Measurements from ENCODE around the gene TMEM151A.
A peak's percentile ranks its signal among the peaks of the same experiment; 100 is the strongest.

The TMEM151A gene

DNA sequence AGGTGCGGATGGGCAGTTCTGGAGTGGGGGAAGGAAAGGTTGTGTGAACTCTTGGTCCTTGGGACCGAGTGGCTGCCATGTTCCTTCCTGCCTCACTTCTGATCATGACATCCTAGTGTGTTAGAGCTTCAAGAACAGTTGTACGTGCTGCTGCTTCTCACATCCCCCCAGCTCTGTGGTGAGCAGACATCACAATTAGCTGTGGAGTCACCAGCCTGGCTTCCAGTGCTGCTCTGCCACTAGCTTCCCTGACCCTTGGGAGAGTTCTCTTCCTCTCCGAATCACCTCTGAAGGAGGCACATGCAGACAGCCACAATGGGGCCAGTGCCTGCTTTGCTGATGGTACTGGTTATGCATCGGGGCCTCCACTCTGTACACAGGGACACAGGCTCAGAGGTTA lies 29.5 kb upstream of the TMEM151A start:
- Histone ChIP-seq H3K4me3 (ENCODE audit: low read length) (no peak overlapping the region), H3K9ac (ENCODE audit: low read length) (no peak overlapping the region), H3K27me3 (ENCODE audit: control insufficient read depth, insufficient read depth, low read length) (no peaks in the 10 kb centered on the region), H3K27ac (ENCODE audit: low read depth, low read length) (no peak overlapping the region), H3K36me3 (ENCODE audit: control insufficient read depth, insufficient read depth, low read length) (peaks cover 13% of the 10 kb centered on the region), H3K4me1 (ENCODE audit: control insufficient read depth, insufficient read depth, low read length) (peaks cover 10% of the 10 kb centered on the region)

DNA sequence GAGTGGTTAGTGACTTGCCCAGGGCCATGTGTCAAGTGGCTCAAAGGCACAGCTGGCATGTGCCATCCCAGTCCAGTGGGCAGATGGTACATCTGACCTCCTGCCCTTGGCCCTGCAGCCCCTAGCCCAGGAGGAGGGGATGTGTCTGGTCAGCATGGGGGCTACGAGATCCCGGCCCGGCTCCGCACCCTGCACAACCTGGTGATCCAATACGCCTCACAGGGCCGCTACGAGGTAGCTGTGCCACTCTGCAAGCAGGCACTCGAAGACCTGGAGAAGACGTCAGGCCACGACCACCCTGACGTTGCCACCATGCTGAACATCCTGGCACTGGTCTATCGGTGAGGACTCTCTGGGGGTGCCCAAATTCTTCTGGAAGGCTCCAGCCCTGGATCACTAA lies 29.0 kb upstream of the TMEM151A start:
- Histone ChIP-seq H3K27ac (ENCODE audit: low read depth, low read length) (no peak overlapping the region), H3K9ac (ENCODE audit: low read length) (no peak overlapping the region), H3K4me1 (ENCODE audit: control insufficient read depth, insufficient read depth, low read length) (peaks cover 10% of the 10 kb centered on the region), H3K36me3 (ENCODE audit: control insufficient read depth, insufficient read depth, low read length) (peaks cover 13% of the 10 kb centered on the region), H3K4me3 (ENCODE audit: low read length) (no peak overlapping the region), H3K27me3 (ENCODE audit: control insufficient read depth, insufficient read depth, low read length) (no peaks in the 10 kb centered on the region)

DNA sequence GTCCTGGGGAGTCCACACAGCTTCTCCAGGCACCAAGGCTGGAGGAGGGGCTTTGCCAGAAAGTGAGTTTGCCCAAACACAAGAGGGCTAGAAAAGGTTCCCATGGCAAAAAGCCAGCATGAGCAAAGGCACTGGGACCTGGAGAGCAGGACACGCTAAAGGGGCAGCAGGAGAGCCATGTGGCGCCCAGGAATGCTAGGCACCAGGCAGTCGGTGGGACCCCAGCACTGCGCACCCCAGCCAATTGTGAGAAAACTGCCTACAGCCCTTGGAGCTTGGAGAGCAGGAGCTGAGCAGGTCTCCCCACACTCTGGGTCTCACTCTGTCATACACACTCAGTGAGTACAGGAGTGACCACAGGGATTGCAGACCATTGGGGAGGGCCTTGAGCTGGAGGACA lies 28.5 kb upstream of the TMEM151A start:
- Histone ChIP-seq H3K27ac (ENCODE audit: low read depth, low read length) (no peak overlapping the region), H3K4me3 (ENCODE audit: low read length) (no peak overlapping the region), H3K36me3 (ENCODE audit: control insufficient read depth, insufficient read depth, low read length) (peaks cover 13% of the 10 kb centered on the region), H3K4me1 (ENCODE audit: control insufficient read depth, insufficient read depth, low read length) (peaks cover 10% of the 10 kb centered on the region), H3K27me3 (ENCODE audit: control insufficient read depth, insufficient read depth, low read length) (no peaks in the 10 kb centered on the region), H3K9ac (ENCODE audit: low read length) (no peak overlapping the region)

DNA sequence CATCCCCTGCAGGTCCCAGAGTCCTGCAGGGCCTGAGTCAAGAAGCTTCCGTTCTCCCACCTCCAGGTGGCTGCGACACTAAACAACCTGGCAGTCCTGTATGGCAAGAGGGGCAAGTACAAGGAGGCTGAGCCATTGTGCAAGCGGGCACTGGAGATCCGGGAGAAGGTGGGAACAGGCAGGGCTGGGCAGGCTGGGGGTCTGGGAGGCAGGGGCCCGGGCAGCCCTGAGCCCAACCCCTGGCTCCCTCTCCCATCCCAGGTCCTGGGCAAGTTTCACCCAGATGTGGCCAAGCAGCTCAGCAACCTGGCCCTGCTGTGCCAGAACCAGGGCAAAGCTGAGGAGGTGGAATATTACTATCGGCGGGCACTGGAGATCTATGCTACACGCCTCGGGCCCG lies 27.9 kb upstream of the TMEM151A start:
- Histone ChIP-seq H3K36me3 (ENCODE audit: control insufficient read depth, insufficient read depth, low read length) (peaks cover 13% of the 10 kb centered on the region), H3K4me1 (ENCODE audit: control insufficient read depth, insufficient read depth, low read length) (peaks cover 6% of the 10 kb centered on the region), H3K4me3 (ENCODE audit: low read length) (no peak overlapping the region), H3K27ac (ENCODE audit: low read depth, low read length) (no peak overlapping the region), H3K9ac (ENCODE audit: low read length) (no peak overlapping the region), H3K27me3 (ENCODE audit: control insufficient read depth, insufficient read depth, low read length) (no peaks in the 10 kb centered on the region)

DNA sequence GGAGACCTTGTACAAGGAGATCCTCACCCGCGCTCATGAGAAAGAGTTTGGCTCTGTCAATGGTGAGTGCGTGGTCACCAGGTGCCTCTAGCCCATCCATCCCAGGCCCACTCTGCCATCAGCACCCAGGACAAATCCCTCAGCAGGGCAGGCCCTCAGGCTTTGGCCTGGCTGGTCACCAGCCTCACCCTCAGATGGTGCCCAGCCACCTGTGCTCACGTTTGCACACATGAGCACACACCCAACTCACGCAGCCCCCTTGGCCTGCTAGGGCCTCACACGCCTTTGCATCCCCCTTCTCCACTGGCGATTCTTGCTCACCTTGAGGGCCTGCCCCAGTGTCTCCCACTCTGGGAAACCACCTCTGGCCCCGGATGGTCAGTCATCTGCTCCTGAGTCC lies 27.3 kb upstream of the TMEM151A start:
- H3K27ac ChIP-seq (ENCODE audit: low read depth, low read length): no peak overlapping the region
- no peak overlapping the region for H3K4me3 ChIP-seq (ENCODE audit: low read length)
- no peaks in the 10 kb centered on the region for H3K27me3 ChIP-seq (ENCODE audit: control insufficient read depth, insufficient read depth, low read length)
- H3K4me1 ChIP-seq (ENCODE audit: control insufficient read depth, insufficient read depth, low read length): peaks cover 9% of the 10 kb centered on the region
- peaks cover 13% of the 10 kb centered on the region for H3K36me3 ChIP-seq (ENCODE audit: control insufficient read depth, insufficient read depth, low read length)
- H3K9ac ChIP-seq (ENCODE audit: low read length): no peak overlapping the region

DNA sequence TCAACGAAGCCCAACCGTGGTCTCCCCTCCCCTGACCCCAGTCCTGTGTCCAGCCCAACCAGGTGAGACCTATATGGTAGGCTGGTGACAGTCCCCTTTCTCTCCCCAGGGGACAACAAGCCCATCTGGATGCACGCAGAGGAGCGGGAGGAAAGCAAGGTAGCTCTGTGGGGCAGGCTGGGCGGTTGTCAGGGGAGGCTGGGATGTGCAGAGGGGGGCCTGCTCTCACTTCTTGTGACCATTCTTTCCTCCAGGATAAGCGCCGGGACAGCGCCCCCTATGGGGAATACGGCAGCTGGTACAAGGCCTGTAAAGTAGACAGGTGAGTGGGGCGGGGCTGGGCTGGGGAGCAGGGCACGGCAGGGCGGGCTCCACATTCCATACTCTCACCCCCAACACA lies 26.8 kb upstream of the TMEM151A start:
- H3K4me1 ChIP-seq (ENCODE audit: control insufficient read depth, insufficient read depth, low read length): peaks cover 13% of the 10 kb centered on the region
- H3K4me3 ChIP-seq (ENCODE audit: low read length): no peak overlapping the region
- H3K27ac ChIP-seq (ENCODE audit: low read depth, low read length): no peak overlapping the region
- H3K36me3 ChIP-seq (ENCODE audit: control insufficient read depth, insufficient read depth, low read length): peaks cover 13% of the 10 kb centered on the region
- no peak overlapping the region for H3K9ac ChIP-seq (ENCODE audit: low read length)
- H3K27me3 ChIP-seq (ENCODE audit: control insufficient read depth, insufficient read depth, low read length): no peaks in the 10 kb centered on the region

DNA sequence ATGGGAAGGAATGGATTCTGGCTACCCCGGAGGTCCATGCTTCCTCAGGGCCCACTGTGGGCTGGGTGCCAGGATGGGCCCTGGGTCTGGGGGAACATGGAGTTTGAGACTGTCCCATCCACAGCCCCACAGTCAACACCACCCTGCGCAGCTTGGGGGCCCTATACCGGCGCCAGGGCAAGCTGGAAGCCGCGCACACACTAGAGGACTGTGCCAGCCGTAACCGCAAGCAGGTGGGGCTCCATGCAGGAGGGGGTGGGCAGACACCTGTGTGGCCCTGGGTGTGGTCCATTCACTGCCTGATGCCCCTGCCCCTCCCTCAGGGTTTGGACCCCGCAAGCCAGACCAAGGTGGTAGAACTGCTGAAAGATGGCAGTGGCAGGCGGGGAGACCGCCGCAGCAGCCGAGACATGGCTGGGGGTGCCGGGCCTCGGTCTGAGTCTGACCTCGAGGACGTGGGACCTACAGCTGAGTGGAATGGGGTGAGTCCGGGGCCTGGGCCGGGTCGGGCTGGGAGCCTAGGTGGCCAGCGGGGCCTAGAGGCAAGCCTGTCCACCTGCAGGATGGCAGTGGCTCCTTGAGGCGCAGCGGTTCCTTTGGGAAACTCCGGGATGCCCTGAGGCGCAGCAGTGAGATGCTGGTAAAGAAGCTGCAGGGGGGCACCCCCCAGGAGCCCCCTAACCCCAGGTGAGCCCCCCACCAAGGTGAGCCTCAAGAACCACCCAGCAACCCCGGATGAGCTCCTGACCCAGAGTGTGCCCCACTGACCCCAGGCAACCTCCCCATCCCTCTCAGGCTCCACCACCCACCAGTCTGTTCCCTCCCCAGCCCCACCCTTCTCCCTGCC lies 25.9 kb upstream of the TMEM151A start:
- H3K4me1 ChIP-seq (ENCODE audit: control insufficient read depth, insufficient read depth, low read length): peaks cover 14% of the 10 kb centered on the region
- H3K36me3 ChIP-seq (ENCODE audit: control insufficient read depth, insufficient read depth, low read length): peaks cover 9% of the 10 kb centered on the region
- H3K27ac ChIP-seq (ENCODE audit: low read depth, low read length): no peak overlapping the region
- no peak overlapping the region for H3K9ac ChIP-seq (ENCODE audit: low read length)
- H3K27me3 ChIP-seq (ENCODE audit: control insufficient read depth, insufficient read depth, low read length): no peaks in the 10 kb centered on the region
- no peak overlapping the region for H3K4me3 ChIP-seq (ENCODE audit: low read length)

DNA sequence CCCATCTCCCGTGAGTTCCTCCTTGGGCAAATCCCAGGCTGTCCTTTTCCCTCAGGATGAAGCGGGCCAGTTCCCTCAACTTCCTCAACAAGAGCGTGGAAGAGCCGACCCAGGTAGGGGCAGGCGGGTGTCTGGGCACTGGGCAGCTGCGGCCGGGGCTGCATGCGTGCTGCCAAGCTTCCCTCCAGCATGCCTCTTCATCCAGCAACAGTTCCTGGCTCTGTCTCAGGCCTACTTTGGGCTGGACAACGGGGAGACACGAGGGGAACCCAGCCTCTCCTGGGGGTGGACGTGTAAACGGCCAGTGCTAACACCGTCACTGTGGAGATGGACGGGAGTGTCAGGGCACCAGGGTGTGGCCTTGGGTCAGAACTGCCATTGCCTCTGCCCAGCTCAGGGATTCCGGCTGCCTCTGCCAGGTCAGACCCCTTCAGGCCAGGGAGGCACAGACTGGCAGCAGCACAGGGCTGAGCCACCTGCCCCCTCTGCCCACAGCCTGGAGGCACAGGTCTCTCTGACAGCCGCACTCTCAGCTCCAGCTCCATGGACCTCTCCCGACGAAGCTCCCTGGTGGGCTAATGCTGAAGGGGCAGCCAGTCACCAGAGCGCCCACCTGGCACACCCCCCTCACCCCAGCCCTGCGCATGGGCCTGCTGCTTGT lies 25.2 kb upstream of the TMEM151A start:
- H3K27me3 ChIP-seq (ENCODE audit: control insufficient read depth, insufficient read depth, low read length): no peaks in the 10 kb centered on the region
- peak overlapping the region; percentile 95 for H3K27ac ChIP-seq (ENCODE audit: low read depth, low read length)
- peak overlapping the region; percentile 79 for H3K4me3 ChIP-seq (ENCODE audit: low read length)
- H3K36me3 ChIP-seq (ENCODE audit: control insufficient read depth, insufficient read depth, low read length): peaks cover 9% of the 10 kb centered on the region
- H3K9ac ChIP-seq (ENCODE audit: low read length): no peak overlapping the region
- peaks cover 14% of the 10 kb centered on the region for H3K4me1 ChIP-seq (ENCODE audit: control insufficient read depth, insufficient read depth, low read length)

DNA sequence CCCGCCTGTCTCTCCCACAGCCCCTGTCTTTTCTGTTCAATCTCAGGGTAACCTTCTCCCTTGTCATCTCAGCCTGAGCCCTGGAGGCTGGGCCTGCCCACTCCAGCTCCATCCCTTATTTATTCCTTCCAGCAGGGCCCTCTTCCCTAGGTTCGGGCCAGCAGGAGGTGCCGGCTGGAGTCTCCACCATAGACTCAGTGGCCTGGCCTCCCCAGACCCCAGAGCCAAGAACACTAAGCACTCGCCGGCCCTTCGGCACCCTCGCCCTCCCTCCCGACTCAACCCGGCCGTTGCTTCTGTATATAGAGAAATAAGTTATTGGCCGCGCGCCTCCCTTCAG lies 24.7 kb upstream of the TMEM151A start:
- Histone ChIP-seq H3K27ac (ENCODE audit: low read depth, low read length) (peak overlapping the region; percentile 95), H3K9ac (ENCODE audit: low read length) (no peak overlapping the region), H3K4me3 (ENCODE audit: low read length) (peak overlapping the region; percentile 79), H3K4me1 (ENCODE audit: control insufficient read depth, insufficient read depth, low read length) (peaks cover 14% of the 10 kb centered on the region), H3K36me3 (ENCODE audit: control insufficient read depth, insufficient read depth, low read length) (peaks cover 9% of the 10 kb centered on the region), H3K27me3 (ENCODE audit: control insufficient read depth, insufficient read depth, low read length) (no peaks in the 10 kb centered on the region)

DNA sequence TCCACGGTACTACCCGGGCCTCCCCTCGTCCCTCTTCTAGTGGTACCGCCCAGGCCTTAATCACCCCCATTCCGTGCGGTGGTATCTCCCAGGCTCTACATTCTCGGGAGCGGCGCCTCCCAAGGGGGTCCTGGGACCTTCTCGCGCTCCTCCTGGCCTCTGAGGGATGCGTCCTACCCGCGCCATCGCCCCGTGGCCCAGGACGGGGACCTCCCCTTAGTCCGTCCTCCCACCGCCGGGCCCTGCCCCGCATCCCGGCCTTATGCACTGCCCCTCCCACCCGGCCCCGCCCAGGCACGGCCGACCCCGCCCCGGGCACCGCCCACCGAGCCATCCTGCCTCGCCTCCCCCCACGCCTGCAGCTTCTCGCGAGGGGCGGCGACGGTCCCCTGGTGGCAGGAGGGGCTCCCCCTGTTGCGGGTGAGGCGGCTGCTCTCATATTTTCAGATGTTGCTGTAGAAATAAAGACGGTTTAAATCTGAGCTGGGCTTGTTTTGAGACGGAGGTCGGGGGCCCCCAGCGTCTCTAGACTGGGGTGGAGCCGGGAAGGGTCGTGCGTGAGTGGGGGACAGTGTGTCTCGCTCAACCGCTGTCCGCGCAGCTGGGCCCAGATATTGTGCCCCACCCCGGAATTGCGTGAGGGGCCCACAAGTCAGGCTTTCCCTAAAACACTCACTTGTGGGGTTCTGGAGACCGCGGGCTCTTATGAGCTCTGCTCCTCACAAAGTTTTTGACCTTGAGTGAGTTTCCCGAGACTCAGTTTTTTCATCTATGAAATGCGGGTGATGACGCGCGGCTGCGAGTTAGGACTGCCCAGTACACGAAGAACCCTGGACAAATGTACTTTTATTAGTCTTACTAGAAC lies 24.1 kb upstream of the TMEM151A start:
- H3K4me3 ChIP-seq (ENCODE audit: low read length): peak overlapping the region; percentile 97
- peaks cover 15% of the 10 kb centered on the region for H3K36me3 ChIP-seq (ENCODE audit: control insufficient read depth, insufficient read depth, low read length)
- H3K27ac ChIP-seq (ENCODE audit: low read depth, low read length): peak overlapping the region; percentile 95
- no peaks in the 10 kb centered on the region for H3K27me3 ChIP-seq (ENCODE audit: control insufficient read depth, insufficient read depth, low read length)
- peaks cover 14% of the 10 kb centered on the region for H3K4me1 ChIP-seq (ENCODE audit: control insufficient read depth, insufficient read depth, low read length)
- H3K9ac ChIP-seq (ENCODE audit: low read length): peak overlapping the region; percentile 13

DNA sequence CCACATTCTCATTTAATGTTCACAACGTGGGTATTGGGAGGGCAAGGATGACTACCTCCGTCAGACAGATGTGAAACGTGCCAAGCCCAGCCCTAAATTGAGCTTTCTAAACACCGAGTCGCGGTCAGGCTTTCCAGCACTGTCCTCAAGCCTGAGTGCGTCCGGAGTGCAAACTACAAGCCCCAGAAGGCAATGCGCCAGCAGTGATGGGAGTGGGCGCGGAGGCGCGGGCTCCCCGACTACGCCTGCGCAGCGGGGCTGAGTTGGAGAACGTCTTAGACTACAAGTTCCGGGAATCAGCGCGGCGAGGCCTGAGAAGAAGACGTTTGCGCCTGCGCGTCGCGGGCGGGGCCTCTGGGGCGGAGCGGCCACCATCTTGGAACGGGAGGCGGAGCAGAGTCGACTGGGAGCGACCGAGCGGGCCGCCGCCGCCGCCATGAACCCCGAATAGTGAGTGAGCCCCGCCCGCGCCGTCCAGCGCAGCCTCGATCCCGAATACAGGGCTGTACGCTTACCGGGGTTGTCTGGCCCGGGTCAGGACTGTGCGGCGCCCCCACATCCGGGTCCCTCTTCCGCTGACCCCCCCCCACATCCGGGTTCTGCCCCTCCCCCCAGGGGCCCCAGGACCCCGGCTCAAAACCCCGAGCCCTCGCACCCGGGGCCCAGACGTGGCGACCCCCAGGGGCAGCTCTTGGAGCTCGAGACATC lies 23.3 kb upstream of the TMEM151A start, which contains the start of gene RAB1B:
Gene RAB1B (plus strand): TSS at position 396 of the 708 bp plus-strand sequence. CDS start 41 bp downstream, at position 437.
- no peaks in the 10 kb centered on the region for H3K27me3 ChIP-seq (ENCODE audit: control insufficient read depth, insufficient read depth, low read length)
- peaks cover 14% of the 10 kb centered on the region for H3K4me1 ChIP-seq (ENCODE audit: control insufficient read depth, insufficient read depth, low read length)
- peak within 1 kb of the TSS; percentile 97 for H3K4me3 ChIP-seq (ENCODE audit: low read length)
- H3K36me3 ChIP-seq (ENCODE audit: control insufficient read depth, insufficient read depth, low read length): peaks cover 16% of the 10 kb centered on the region
- peak within 1 kb of the TSS; percentile 99 for H3K9ac ChIP-seq (ENCODE audit: low read length)
- peak within 1 kb of the TSS; percentile 95 for H3K27ac ChIP-seq (ENCODE audit: low read depth, low read length)

Measured in rectal smooth muscle tissue (tissue), 1 donor.